Transverse colon (tissue), 4 donors: Measurements from ENCODE around the gene SIK1. TPM values are rescaled to one million over a fixed set of nuclear protein-coding genes. Genes with fewer than 3 reads are reported as not detected.
"Not testable (repeated sequence)": the region's sequence is repeated elsewhere in the genome, so short reads cannot be mapped to it uniquely, and the experiment has no call there.

Source experiments
- DNase-seq: peaks from one replicate; pipeline ENCODE4 v3.0.0-alpha.2; 2019
- H3K27ac ChIP-seq, 4 donors: fragments of 200-600 bp; sonication (generic); 2 replicates each; pipeline ENCODE4 v1.5.1; 2016 to 2018; ENCODE audit warnings: inconsistent platforms in 4 of 4
- H3K27me3 ChIP-seq: fragments of 200-600 bp; sonication (generic); 2 replicates; pipeline ENCODE4 v1.5.1; 2017; ENCODE audit warnings: inconsistent platforms
- H3K36me3 ChIP-seq, 4 donors: fragments of 200-600 bp; sonication (generic); 2 replicates each; pipeline ENCODE4 v1.5.1; 2017 to 2019; ENCODE audit warnings: inconsistent platforms in 4 of 4
- H3K4me1 ChIP-seq, 4 donors: fragments of 200-600 bp; sonication (generic); 2 replicates each; pipeline ENCODE4 v1.5.1; 2017 to 2020; ENCODE audit warnings: inconsistent platforms in 4 of 4
- H3K4me3 ChIP-seq, 4 donors: fragments of 200-600 bp; sonication (generic); 1 replicate in 1 of 4; 2 replicates in 3 of 4; pipeline versions ENCODE4 v1.5.1 to v1.6.1; 2017 to 2019; ENCODE audit warnings: inconsistent platforms in 4 of 4
- H3K9me3 ChIP-seq, 2 donors: fragments of 200-600 bp; sonication (generic); 2 replicates each; pipeline ENCODE4 v1.5.1; 2017 to 2019; ENCODE audit warnings: inconsistent platforms in 2 of 2
- WGBS, 2 donors: methylation state at CpG; one replicate each; pipeline ENCODE4 v1.1.5; 2018; ENCODE audit warnings: low coverage in 1 of 2; 5-methylcytosine and 5-hydroxymethylcytosine counted together
- in situ Hi-C, 4 donors: fragments of 200-750 bp; cut with MboI; loops; one replicate each; pipeline versions ENCODE4 v1.15.0 to v1.15.1; 2017; ENCODE audit warnings: low sequenced_read_pairs in 3 of 4, low pct_ligation_motif_present in 1 of 4, low pct_unique_long_range_greater_than_20kb in 1 of 4
- intact Hi-C: fragments of 100-400 bp; cut with DNase I; formaldehyde crosslinking; loops from one replicate; pipeline ENCODE4 v1.15.1; 2023; ENCODE audit warnings: low total_unique reads
- total RNA-seq, 4 donors: library from RNA; depleted of rRNA; stranded (reverse); fragments of >200 nt; gene quantifications; one replicate each; pipeline ENCODE4 v1.1.0, GENCODE V29; 2016

Gene SIK1
- total RNA-seq, 4 donors from 2014 or later: 3.2 to 47.5 (median 8.6) TPM

DNA sequence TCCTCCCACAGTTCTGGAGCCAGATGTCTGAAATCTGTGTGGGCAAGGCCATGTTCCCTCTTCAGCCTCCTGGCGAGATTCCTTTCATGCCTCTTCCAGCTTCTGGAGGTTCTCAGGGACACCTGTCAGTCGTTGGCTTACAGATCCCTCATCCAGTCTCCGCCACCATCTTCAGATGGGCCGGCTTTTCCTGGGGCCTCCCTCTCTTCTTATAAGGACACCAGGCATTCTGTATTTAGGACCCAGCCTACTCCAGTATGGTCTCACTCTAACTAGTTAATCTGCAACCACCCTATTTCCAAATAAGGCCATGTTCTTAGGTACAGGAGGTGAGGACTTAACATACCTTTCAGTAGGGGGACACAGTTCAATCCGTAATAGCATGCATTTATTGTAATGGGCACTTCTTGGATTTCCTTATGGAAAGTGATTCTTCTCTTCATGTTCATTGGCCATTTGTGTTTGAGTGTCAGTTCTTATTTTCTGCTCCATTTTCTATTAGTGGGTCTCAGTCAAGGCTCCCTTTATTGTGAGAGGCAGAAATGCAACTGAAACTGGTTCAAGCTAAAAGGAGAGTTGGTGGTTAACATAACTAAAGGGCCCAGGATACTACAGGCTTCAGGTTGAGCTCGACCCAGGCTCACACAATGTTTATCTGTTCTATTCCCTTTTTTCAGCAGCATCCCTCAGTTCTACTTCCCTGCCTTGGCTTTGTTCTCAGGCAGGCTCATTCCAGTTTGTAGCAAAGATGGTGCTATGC lies 12.6 kb upstream of the SIK1 start:
- in situ Hi-C loops, intact Hi-C loops, H3K27me3 ChIP-seq, H3K4me3 ChIP-seq, H3K36me3 ChIP-seq, H3K9me3 ChIP-seq, H3K27ac ChIP-seq, DNase-seq, H3K4me1 ChIP-seq: not testable (repeated sequence)
- WGBS, 2 donors: no CpG with 5 or more reads among the region's 6 CpGs

DNA sequence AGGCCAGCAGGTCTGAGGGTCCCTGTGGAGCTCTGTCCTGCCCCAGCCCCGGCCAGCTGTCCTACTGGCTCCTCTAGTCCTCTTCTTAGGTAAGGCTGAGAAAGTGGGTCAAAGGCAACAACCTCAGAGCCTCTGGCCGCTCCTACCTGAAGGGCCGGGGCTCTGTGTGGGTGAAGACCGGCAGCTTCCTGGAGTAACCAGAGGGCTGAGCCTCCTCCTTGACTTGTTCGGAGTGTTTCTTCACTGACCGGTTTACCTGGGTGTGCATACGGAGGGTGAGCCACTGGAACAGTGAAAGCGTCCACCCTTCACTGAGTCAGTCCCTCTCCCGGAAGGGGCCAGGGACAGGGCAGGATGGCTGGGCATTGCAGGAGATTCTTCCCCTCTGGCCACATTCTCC lies 9.3 kb upstream of the SIK1 start:
- intact Hi-C loops, H3K4me3 ChIP-seq, H3K9me3 ChIP-seq, H3K4me1 ChIP-seq, H3K27me3 ChIP-seq, in situ Hi-C loops, H3K27ac ChIP-seq, H3K36me3 ChIP-seq, DNase-seq: not testable (repeated sequence)
- no CpG with 5 or more reads among the region's 9 CpGs for whole genome bisulfite sequencing, 2 donors

GRCh38 chr21:43433340-43434136 lies 6.6 kb upstream of the SIK1 start:
- intact Hi-C loops, H3K4me3 ChIP-seq, H3K27ac ChIP-seq, in situ Hi-C loops, H3K36me3 ChIP-seq, H3K4me1 ChIP-seq, H3K9me3 ChIP-seq, DNase-seq, H3K27me3 ChIP-seq: not testable (repeated sequence)
- WGBS, 2 donors: no CpG with 5 or more reads among the region's 12 CpGs

DNA sequence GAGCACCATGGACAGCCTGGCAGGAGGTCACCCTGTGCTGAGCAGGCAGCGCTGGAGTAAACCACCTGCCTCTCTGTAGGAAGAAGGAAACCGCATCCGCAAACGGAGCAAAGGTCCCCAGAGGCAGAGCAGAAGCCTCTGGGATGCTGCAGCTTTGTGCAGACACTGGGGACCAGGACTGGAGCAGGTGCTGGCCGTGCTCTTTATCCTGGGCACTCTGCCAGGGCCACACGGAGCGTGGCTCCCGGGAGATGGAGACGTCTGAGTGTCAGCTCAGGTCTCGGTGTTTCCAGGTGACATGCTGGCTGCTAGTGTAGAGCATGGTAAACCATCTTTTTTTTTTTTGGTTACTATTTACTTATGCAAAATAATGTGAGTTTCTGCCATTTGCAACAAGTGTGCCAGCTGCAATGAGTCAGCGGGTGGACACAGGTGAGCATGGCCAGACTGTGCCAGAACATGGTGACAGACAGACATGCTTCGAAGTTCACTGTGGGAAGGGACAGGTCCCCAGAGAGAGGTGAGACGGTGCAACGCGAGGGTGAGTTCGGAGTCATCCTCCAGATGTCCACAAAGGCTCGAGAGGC lies 4.0 kb upstream of the SIK1 start:
- not testable (repeated sequence) for H3K27me3 ChIP-seq

GRCh38 chr21:43428964-43429363 lies 2.0 kb upstream of the SIK1 start:
- H3K36me3 ChIP-seq, intact Hi-C loops, H3K27ac ChIP-seq, DNase-seq, in situ Hi-C loops, H3K9me3 ChIP-seq, H3K27me3 ChIP-seq, H3K4me1 ChIP-seq, H3K4me3 ChIP-seq: not testable (repeated sequence)
- no CpG with 5 or more reads among the region's 6 CpGs for WGBS, 2 donors

More for the DNA sequence above, 4.0 kb upstream of the SIK1 start:
- WGBS, 2 donors: no CpG with 5 or more reads among the region's 17 CpGs
- H3K4me1 ChIP-seq, H3K4me3 ChIP-seq, H3K27ac ChIP-seq, H3K36me3 ChIP-seq, H3K9me3 ChIP-seq, DNase-seq, intact Hi-C loops, in situ Hi-C loops: not testable (repeated sequence)

DNA sequence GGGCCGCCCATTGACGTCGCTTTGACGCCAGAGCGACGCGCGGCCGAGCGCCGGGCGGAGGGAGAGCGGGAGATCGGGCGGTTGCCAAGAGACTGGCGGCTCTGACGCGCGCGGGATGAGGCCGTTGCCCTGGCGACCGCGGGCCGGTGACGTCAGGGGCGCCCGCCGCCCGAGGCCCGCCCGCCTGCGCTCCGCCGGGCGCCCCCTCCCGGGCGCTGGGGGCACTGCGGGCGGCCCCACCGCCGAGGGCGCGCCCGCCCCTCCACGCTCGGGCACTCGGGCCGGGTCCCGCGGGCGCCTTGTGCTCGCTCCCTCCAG lies 270 bp upstream of the SIK1 start:
- WGBS, 2 donors: no CpG with 5 or more reads among the region's 53 CpGs
- in situ Hi-C loops: not testable (repeated sequence)

DNA sequence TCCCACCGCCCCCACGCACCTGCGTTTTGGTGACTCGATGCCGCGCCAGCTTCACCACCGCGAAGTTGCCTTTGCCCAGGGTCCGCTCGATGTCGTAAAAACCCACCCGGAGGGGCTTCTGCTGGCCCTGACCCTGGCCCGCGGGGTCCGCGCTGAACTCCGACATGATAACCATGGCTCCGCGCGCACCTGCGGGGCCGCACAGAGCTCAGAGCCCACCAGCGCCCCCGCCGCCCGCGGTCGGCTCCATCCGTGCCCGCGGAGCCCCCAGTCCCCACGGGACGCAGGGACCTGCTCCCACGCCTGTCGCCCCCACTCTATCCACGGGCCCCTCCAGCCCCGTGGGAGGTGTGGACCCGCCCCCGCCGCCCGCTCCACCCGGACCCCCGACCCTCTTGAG lies 927 bp downstream of the SIK1 start:
- DNase-seq, H3K27me3 ChIP-seq, intact Hi-C loops, H3K27ac ChIP-seq, H3K9me3 ChIP-seq, H3K4me3 ChIP-seq, in situ Hi-C loops, H3K4me1 ChIP-seq, H3K36me3 ChIP-seq: not testable (repeated sequence)
- no CpG with 5 or more reads among the region's 43 CpGs for WGBS, 2 donors

More for the DNA sequence above, 270 bp upstream of the SIK1 start:
- H3K4me1 ChIP-seq, H3K4me3 ChIP-seq, H3K36me3 ChIP-seq, H3K27me3 ChIP-seq, H3K9me3 ChIP-seq, intact Hi-C loops, DNase-seq, H3K27ac ChIP-seq: not testable (repeated sequence)

DNA sequence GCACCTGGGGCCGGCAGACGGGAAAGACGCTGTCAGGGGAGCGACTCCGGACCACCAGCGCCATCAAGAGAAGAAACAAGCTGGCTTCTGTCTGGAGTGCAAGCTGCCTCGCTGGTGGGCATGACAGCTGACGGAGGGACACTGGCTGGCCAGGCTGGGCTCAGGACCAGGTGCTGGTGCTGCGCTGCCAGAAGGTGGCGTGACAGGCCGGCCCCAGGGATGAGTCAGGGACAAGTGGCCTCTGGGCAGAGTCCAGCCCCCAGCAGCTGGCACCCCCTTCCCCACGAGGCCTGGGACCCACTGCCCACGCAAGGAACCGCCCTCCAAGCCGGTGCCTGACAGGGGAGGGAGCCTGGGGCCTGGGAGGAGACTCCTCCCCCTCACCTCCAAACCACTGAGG lies 7.5 kb downstream of the SIK1 start:
- intact Hi-C loops, in situ Hi-C loops: not testable (repeated sequence)

GRCh38 chr21:43414576-43414975 lies 12.4 kb downstream of the SIK1 start:
- H3K36me3 ChIP-seq, in situ Hi-C loops, DNase-seq, intact Hi-C loops, H3K4me3 ChIP-seq, H3K9me3 ChIP-seq, H3K27ac ChIP-seq, H3K27me3 ChIP-seq, H3K4me1 ChIP-seq: not testable (repeated sequence)
- WGBS, 2 donors: no CpG with 5 or more reads among the region's 5 CpGs

More for the DNA sequence above, 7.5 kb downstream of the SIK1 start:
- not testable (repeated sequence) for H3K36me3 ChIP-seq, H3K27me3 ChIP-seq, H3K4me3 ChIP-seq, DNase-seq, H3K4me1 ChIP-seq, H3K9me3 ChIP-seq, H3K27ac ChIP-seq
- WGBS, 2 donors: no CpG with 5 or more reads among the region's 15 CpGs

- DNase-seq, H3K9me3 ChIP-seq, H3K27ac ChIP-seq, H3K4me3 ChIP-seq, H3K27me3 ChIP-seq, in situ Hi-C loops, H3K36me3 ChIP-seq, H3K4me1 ChIP-seq, intact Hi-C loops: not testable (repeated sequence)
- no CpG with 5 or more reads among the region's 28 CpGs for WGBS, 2 donors
Observed at GRCh38 chr21:43412020-43412788, 14.7 kb downstream of the SIK1 start.
